Uterus (tissue), 4 donors: ENCODE measurements around the gene SLC35F1. TPM values are rescaled to one million over a fixed set of nuclear protein-coding genes. Genes with fewer than 3 reads are reported as not detected.
"Not testable (repeated sequence)": the region's sequence is repeated elsewhere in the genome, so short reads cannot be mapped to it uniquely, and the experiment has no call there.

ENCODE experiments used
- DNase-seq, 2 donors: peaks; one replicate each; pipeline ENCODE4 v3.0.0-alpha.2; 2019 to 2020
- H3K27ac ChIP-seq, 2 donors: fragments of 200-600 bp; sonication (generic); 1 replicate in 1 of 2; 2 replicates in 1 of 2; pipeline ENCODE4 v1.5.1; 2016 to 2018
- H3K27me3 ChIP-seq, 2 donors: fragments of 200-600 bp; sonication (generic); one replicate each; pipeline ENCODE4 v1.5.1; 2018 to 2019; ENCODE audit warnings: control low read depth in 1 of 2
- H3K36me3 ChIP-seq, 2 donors: fragments of 200-600 bp; sonication (generic); one replicate each; pipeline ENCODE4 v1.5.1; 2019; ENCODE audit warnings: control low read depth in 1 of 2
- H3K4me1 ChIP-seq, 2 donors: fragments of 200-600 bp; sonication (generic); one replicate each; pipeline ENCODE4 v1.5.1; 2018 to 2019; ENCODE audit warnings: control low read depth in 1 of 2
- H3K4me3 ChIP-seq, 2 donors: fragments of 200-600 bp; sonication (generic); 1 replicate in 1 of 2; 2 replicates in 1 of 2; pipeline ENCODE4 v1.5.1; 2018 to 2019; ENCODE audit warnings: mild to moderate bottlenecking in 1 of 2
- H3K9me3 ChIP-seq, 2 donors: fragments of 200-600 bp; sonication (generic); one replicate each; pipeline ENCODE4 v1.5.1; 2019; ENCODE audit warnings: control low read depth in 1 of 2
- CTCF ChIP-seq, 4 experiments: fragments of 200-600 bp in 2 of 4; fragments of 450-650 bp in 2 of 4; sonication (generic) in 2 of 4; IDR thresholded peaks; one replicate each; pipeline ENCODE4 v1.5.1; 2016 to 2019; ENCODE audit warnings: antibody characterized with exemption in 4 of 4, mild to moderate bottlenecking in 2 of 4, moderate library complexity in 1 of 4
- POLR2A ChIP-seq, 2 donors: fragments of 450-650 bp; IDR thresholded peaks; one replicate each; pipeline ENCODE4 v1.6.1; 2016; ENCODE audit warnings: antibody characterized with exemption in 2 of 2, mild to moderate bottlenecking in 1 of 2, moderate library complexity in 1 of 2
- intact Hi-C: fragments of 100-400 bp; cut with DNase I; formaldehyde crosslinking; loops from one replicate; pipeline ENCODE4 v1.15.1; 2023; ENCODE audit warnings: low total_unique reads
- total RNA-seq, 4 donors: library from RNA; depleted of rRNA in 3 of 4; stranded (reverse); fragments of >200 nt in 3 of 4; gene quantifications; one replicate each; pipeline versions ENCODE4 v1.1.0 to v1.2.4, GENCODE V29; 2014 to 2023
- donor health status: DM: yes; HTN: yes; CAD: no.

The SLC35F1 gene
- total RNA-seq, 4 donors from 2014 or later: 1.0 to 12.1 (median 9.7) TPM

DNA sequence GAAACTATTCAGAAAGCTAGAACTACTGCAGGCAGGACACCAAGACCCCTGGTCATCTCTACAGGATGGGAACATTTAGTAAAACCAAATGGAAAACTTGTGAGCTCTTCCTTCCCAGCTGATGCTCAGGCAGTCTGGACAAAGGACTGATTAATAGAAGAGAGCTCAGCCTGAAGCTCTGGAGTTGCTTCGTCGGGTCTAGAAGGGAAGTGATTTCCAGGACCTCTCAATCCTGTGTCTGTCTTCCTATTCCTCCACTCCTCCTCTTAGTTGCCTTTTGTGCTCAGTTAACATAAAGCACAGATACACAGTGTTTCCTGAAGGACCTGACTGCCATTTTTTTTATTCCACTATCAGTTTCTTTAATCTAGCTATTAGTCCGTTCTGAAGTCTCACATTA, 54.2 kb downstream of the SLC35F1 start:
- Histone ChIP-seq H3K36me3 (no peaks in the 10 kb centered on the region), H3K27ac (no peak overlapping the region), H3K9me3 (no peaks in the 10 kb centered on the region), H3K4me3 (no peak overlapping the region), H3K27me3 (no peaks in the 10 kb centered on the region), H3K4me1 (no peaks in the 10 kb centered on the region)
- TF ChIP-seq POLR2A (IDR thresholded peaks at IDR 0.05) (no peak), CTCF (IDR thresholded peaks at IDR 0.05) (no peak)
- intact Hi-C loops: no loop called here
- no peak for DNase-seq

GRCh38 chr6:117965763-117966162, 58.7 kb downstream of the SLC35F1 start:
- H3K4me1 ChIP-seq, H3K4me3 ChIP-seq, DNase-seq, intact Hi-C loops, H3K27ac ChIP-seq, H3K27me3 ChIP-seq, H3K36me3 ChIP-seq, H3K9me3 ChIP-seq: not testable (repeated sequence)

DNA sequence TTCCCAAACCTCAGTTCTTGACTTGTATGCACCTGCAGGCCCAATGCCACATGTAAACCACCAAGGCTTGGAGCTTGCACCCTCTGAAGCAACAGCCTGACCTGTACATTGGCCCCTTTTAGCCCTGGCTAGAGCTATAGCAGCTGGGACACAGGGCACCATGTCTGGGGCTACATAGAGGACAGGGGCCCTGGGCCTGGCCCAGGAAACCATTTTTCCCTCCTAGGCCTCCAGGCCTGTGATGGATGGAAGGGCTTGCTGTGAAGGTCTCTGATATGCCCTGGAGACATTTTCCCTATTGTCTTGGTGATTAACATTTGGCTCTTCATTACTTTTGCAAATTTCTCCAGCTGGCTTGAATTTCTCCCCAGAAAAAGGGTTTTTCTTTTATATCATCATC, 64.6 kb downstream of the SLC35F1 start:
- TF ChIP-seq POLR2A (IDR thresholded peaks at IDR 0.05) (no peak), CTCF (IDR thresholded peaks at IDR 0.05) (no peak)
- H3K36me3 ChIP-seq: no peaks in the 10 kb centered on the region
- H3K4me3 ChIP-seq: no peak overlapping the region
- intact Hi-C loops: no loop called here
- no peaks in the 10 kb centered on the region for H3K9me3 ChIP-seq
- no peak for DNase-seq
- H3K27ac ChIP-seq: no peak overlapping the region
- H3K4me1 ChIP-seq: no peaks in the 10 kb centered on the region
- H3K27me3 ChIP-seq: no peaks in the 10 kb centered on the region

DNA sequence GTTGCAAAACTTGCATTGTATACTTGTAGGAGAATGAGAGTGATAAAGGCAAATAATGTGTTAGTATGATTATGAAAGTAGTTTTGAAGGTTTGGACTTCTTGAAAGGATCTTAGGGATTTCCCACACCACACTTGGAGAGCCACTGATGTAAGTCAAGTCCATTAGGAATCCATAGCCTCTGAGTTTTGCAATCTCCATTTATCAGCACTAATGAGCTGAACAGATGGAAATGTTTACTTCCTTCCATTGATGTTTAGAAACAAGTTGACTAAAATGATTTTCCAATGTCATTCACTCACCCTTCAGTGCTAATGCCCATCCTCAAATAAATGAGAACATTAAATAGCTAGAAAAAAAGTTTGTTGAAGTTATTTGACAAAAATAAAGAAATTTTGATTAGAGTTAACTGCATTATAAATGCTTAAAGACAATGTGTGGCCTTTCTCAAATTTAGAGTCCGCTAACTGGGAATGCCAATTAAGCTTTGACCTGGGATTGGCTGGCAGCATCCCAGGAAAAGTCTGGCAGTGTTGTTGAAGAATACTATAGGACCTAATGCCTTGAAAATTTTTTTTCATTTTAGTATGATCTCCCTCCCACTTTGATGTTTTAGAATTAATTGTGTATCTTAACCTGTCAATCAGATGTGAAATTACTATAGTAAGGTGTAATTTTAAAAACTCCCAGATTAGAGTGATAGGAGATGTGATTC, 68.0 kb downstream of the SLC35F1 start:
- intact Hi-C loops: no loop called here
- TF ChIP-seq POLR2A (IDR thresholded peaks at IDR 0.05) (no peak), CTCF (IDR thresholded peaks at IDR 0.05) (no peak)
- Histone ChIP-seq H3K27me3 (no peaks in the 10 kb centered on the region), H3K36me3 (no peaks in the 10 kb centered on the region), H3K4me1 (no peaks in the 10 kb centered on the region), H3K27ac (no peak overlapping the region), H3K9me3 (no peaks in the 10 kb centered on the region), H3K4me3 (no peak overlapping the region)
- no peak for DNase-seq

DNA sequence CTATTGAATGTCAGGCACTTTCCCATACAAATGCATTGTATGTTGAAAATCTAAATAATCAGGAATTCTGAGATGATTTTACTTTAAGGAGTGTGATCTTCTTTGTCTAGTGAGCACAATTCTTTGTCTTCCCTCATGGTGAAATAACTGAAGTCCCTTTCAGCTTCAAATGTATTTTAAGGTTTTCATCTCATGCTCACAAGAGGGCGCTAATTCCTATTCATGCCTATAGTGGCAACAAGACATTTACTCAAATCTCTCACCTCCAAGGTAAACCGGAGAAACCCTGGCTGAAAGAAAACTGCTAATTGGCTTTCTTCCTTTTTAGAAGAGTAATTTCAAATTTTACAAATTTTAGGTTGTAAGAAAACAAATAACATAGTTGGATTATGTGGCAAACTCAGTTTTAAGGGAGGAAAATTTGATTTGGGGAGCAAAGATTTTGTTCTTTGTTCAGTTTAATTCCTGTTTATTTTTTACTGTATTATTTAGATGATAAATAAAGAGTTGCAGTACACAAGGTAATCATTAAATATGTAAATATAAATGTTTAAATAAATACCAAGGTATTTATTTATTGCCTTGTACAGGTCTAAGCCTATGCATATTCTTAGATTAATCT, 69.1 kb downstream of the SLC35F1 start:
- DNase-seq: no peak
- Histone ChIP-seq H3K9me3 (no peaks in the 10 kb centered on the region), H3K36me3 (no peaks in the 10 kb centered on the region), H3K4me3 (no peak overlapping the region), H3K27ac (no peak overlapping the region), H3K27me3 (no peaks in the 10 kb centered on the region), H3K4me1 (no peaks in the 10 kb centered on the region)
- TF ChIP-seq POLR2A (IDR thresholded peaks at IDR 0.05) (no peak), CTCF (IDR thresholded peaks at IDR 0.05) (peak; percentile 40 to 42 (median 41))
- intact Hi-C loops: no loop called here
